H9 (cell line): ENCODE results near the gene KCNAB1. TPM values are rescaled to one million over a fixed set of nuclear protein-coding genes. Genes with fewer than 3 reads are reported as not detected.

Experiments used
- DNase-seq: peaks from one replicate; pipeline ENCODE4 v3.0.0-alpha.2; 2017
- H2AFZ ChIP-seq: one replicate; pipeline ENCODE4 v1.6.1; 2013; ENCODE audit warnings: mild to moderate bottlenecking, low read length, control low read depth, moderate library complexity
- H2AK5ac ChIP-seq: 2 replicates; pipeline ENCODE4 v1.6.1; 2013; ENCODE audit warnings: low read length, control low read depth, mixed read lengths; ENCODE audit not compliant: insufficient read length
- H2BK120ac ChIP-seq: one replicate; pipeline ENCODE4 v1.6.1; 2013; ENCODE audit warnings: low read depth, mild to moderate bottlenecking, low read length, control low read depth, inconsistent platforms; ENCODE audit not compliant: poor library complexity, severe bottlenecking
- H2BK12ac ChIP-seq: 2 replicates; pipeline ENCODE4 v1.6.1; 2013; ENCODE audit warnings: low read length, control low read depth, mixed read lengths, low read depth; ENCODE audit not compliant: insufficient read length
- H2BK15ac ChIP-seq: 2 replicates; pipeline ENCODE4 v1.6.1; 2013; ENCODE audit warnings: low read depth, low read length, control low read depth
- H2BK20ac ChIP-seq: one replicate; pipeline ENCODE4 v1.6.1; 2013; ENCODE audit warnings: low read depth, mild to moderate bottlenecking, low read length, control low read depth, inconsistent platforms; ENCODE audit not compliant: poor library complexity, severe bottlenecking
- H2BK5ac ChIP-seq: 2 replicates; pipeline ENCODE4 v1.6.1; 2013; ENCODE audit warnings: low read length, control low read depth, mixed read lengths; ENCODE audit not compliant: insufficient read length
- H3K14ac ChIP-seq: 2 replicates; pipeline ENCODE4 v1.6.1; 2013; ENCODE audit warnings: low read length, control low read depth; ENCODE audit not compliant: insufficient read depth
- H3K18ac ChIP-seq: 2 replicates; pipeline ENCODE4 v1.6.1; 2013; ENCODE audit warnings: low read depth, mild to moderate bottlenecking, mixed read lengths, low read length, control low read depth; ENCODE audit not compliant: insufficient read length
- H3K23ac ChIP-seq: 2 replicates; pipeline ENCODE4 v1.6.1; 2013; ENCODE audit warnings: low read length, control low read depth, mixed read lengths, low read depth; ENCODE audit not compliant: insufficient read length
- H3K23me2 ChIP-seq: 2 replicates; pipeline ENCODE4 v1.6.1; 2013; ENCODE audit warnings: low read depth, mild to moderate bottlenecking, mixed read lengths, low read length, control low read depth; ENCODE audit not compliant: insufficient read length, poor library complexity, severe bottlenecking
- H3K27ac ChIP-seq: 2 replicates; pipeline ENCODE4 v1.5.1; 2013; ENCODE audit warnings: low read length, control low read depth, mixed read lengths, low read depth; ENCODE audit not compliant: insufficient read length
- H3K27me3 ChIP-seq: 2 replicates; pipeline ENCODE4 v1.6.1; 2013; ENCODE audit warnings: low read length, control low read depth, inconsistent platforms; ENCODE audit not compliant: insufficient read depth
- H3K4ac ChIP-seq: 2 replicates; pipeline ENCODE4 v1.6.1; 2013; ENCODE audit warnings: low read depth, mild to moderate bottlenecking, control low read depth, inconsistent platforms, low read length, moderate library complexity
- H3K4me1 ChIP-seq: 2 replicates; pipeline ENCODE4 v1.6.1; 2013; ENCODE audit warnings: low read length, control low read depth, inconsistent platforms; ENCODE audit not compliant: insufficient read depth
- H3K4me2 ChIP-seq: 2 replicates; pipeline ENCODE4 v1.6.1; 2013; ENCODE audit warnings: low read length, control low read depth, mixed read lengths; ENCODE audit not compliant: insufficient read length, insufficient read depth
- H3K56ac ChIP-seq: 2 replicates; pipeline ENCODE4 v1.6.1; 2013; ENCODE audit warnings: low read depth, mild to moderate bottlenecking, mixed read lengths, low read length, control low read depth; ENCODE audit not compliant: insufficient read length
- H3K79me1 ChIP-seq: 2 replicates; pipeline ENCODE4 v1.6.1; 2013; ENCODE audit warnings: low read depth, mild to moderate bottlenecking, moderate library complexity, low read length, control low read depth, inconsistent platforms; ENCODE audit not compliant: insufficient read depth, poor library complexity, severe bottlenecking
- H3K79me2 ChIP-seq: 2 replicates; pipeline ENCODE4 v1.6.1; 2013; ENCODE audit warnings: low read length, control low read depth, inconsistent platforms; ENCODE audit not compliant: insufficient read depth
- H3K9ac ChIP-seq: 2 replicates; pipeline ENCODE4 v1.6.1; 2013; ENCODE audit warnings: low read length, control low read depth, mixed read lengths; ENCODE audit not compliant: insufficient read length; ENCODE audit errors: extremely low read depth
- H3K9me3 ChIP-seq: one replicate; pipeline ENCODE4 v1.6.1; 2013; ENCODE audit warnings: low read depth, low read length, inconsistent platforms; ENCODE audit not compliant: control insufficient read depth
- H3T11ph ChIP-seq: one replicate; pipeline ENCODE4 v1.6.1; 2013; ENCODE audit warnings: mild to moderate bottlenecking, low read length, control low read depth, inconsistent platforms
- H4K20me1 ChIP-seq: one replicate; pipeline ENCODE4 v1.6.1; 2013; ENCODE audit not compliant: control insufficient read depth, insufficient read length, insufficient read depth
- H4K5ac ChIP-seq: 2 replicates; pipeline ENCODE4 v1.6.1; 2013; ENCODE audit warnings: low read depth, mild to moderate bottlenecking, mixed read lengths, low read length, control low read depth; ENCODE audit not compliant: insufficient read length
- H4K8ac ChIP-seq: replicated peaks from 2 replicates; pipeline ENCODE4 v1.6.1; 2013; ENCODE audit warnings: low read length, control low read depth, mixed read lengths, low read depth; ENCODE audit not compliant: insufficient read length
- H4K91ac ChIP-seq: 2 replicates; pipeline ENCODE4 v1.6.1; 2013; ENCODE audit warnings: low read depth, mild to moderate bottlenecking, moderate library complexity, mixed read lengths, low read length, control low read depth; ENCODE audit not compliant: insufficient read length
- H3K27ac Mint-ChIP-seq, 3 experiments: 2 replicates in 2 of 3; 3 replicates in 1 of 3; pipeline ENCODE4 v1.8.0; 2020 to 2021; ENCODE audit warnings: mixed read lengths in 3 of 3, mild to moderate bottlenecking in 1 of 3, moderate library complexity in 1 of 3
- H3K27me3 Mint-ChIP-seq: 2 replicates; pipeline ENCODE4 v1.8.0; 2021; ENCODE audit warnings: low read depth, mild to moderate bottlenecking, moderate library complexity, mixed read lengths
- H3K36me3 Mint-ChIP-seq, 3 experiments: 2 replicates in 2 of 3; 3 replicates in 1 of 3; pipeline ENCODE4 v1.8.0; 2020 to 2021; ENCODE audit warnings: low read depth in 3 of 3, mixed read lengths in 3 of 3; ENCODE audit not compliant: insufficient read depth in 1 of 3
- H3K4me1 Mint-ChIP-seq, 2 experiments: 2 replicates each; pipeline ENCODE4 v1.8.0; 2020; ENCODE audit warnings: mixed read lengths in 2 of 2
- H3K4me3 Mint-ChIP-seq, 2 experiments: 2 replicates in 1 of 2; 3 replicates in 1 of 2; pipeline ENCODE4 v1.8.0; 2020 to 2021; ENCODE audit warnings: mild to moderate bottlenecking in 2 of 2, mixed read lengths in 2 of 2, moderate library complexity in 1 of 2
- H3K9me3 Mint-ChIP-seq, 2 experiments: 2 replicates in 1 of 2; 3 replicates in 1 of 2; pipeline ENCODE4 v1.8.0; 2020; ENCODE audit warnings: mild to moderate bottlenecking in 2 of 2, mixed read lengths in 2 of 2, moderate library complexity in 1 of 2
- CTCF ChIP-seq: fragments of 200-600 bp; sonication (generic); conservative IDR thresholded peaks from 3 replicates; pipeline ENCODE4 v1.8.0; 2021; ENCODE audit warnings: antibody characterized with exemption, mild to moderate bottlenecking
- total RNA-seq: library from RNA; stranded (reverse); gene quantifications from 2 replicates; pipeline ENCODE4 v1.2.1, GENCODE V29; 2021

Gene KCNAB1
- total RNA-seq, 1 experiment from 2014 or later: 3.7 TPM

GRCh38 chr3:156518726-156519125, 398.3 kb downstream of the KCNAB1 start:
- Histone ChIP-seq H3K23ac (no peak overlapping the region), H3K27me3 (no peaks in the 10 kb centered on the region), H3K4me1 (no peaks in the 10 kb centered on the region; the same call in none of the 2 replicates), H3K23me2 (no peaks in the 10 kb centered on the region), H3K9ac (no peak overlapping the region), H3K18ac (no peak overlapping the region), H4K5ac (no peak overlapping the region), H3K4ac (no peak overlapping the region), H3K79me2 (no peaks in the 10 kb centered on the region), H3K79me1 (no peaks in the 10 kb centered on the region), H4K8ac (no peak overlapping the region), H2AFZ (no peak overlapping the region), H2BK12ac (no peak overlapping the region), H2BK5ac (no peak overlapping the region), H3K4me2 (no peak overlapping the region), H4K20me1 (no peaks in the 10 kb centered on the region), H4K91ac (no peak overlapping the region), H2AK5ac (no peak overlapping the region), H3T11ph (no peak overlapping the region), H2BK15ac (no peak overlapping the region), H3K9me3 (no peaks in the 10 kb centered on the region), H3K27ac (no peak overlapping the region), H3K56ac (no peak overlapping the region), H3K14ac (no peak overlapping the region), H2BK120ac (no peak overlapping the region), H2BK20ac (no peak overlapping the region)
- Mint-ChIP-seq H3K4me3 (no peak overlapping the region), H3K9me3 (no peaks in the 10 kb centered on the region), H3K27ac (peak overlapping the region in 1 of 3 experiments; percentile 50; a peak in 2 of 7 replicates), H3K4me1 (peaks cover 16 to 20% of the 10 kb centered on the region in 2 experiments), H3K36me3 (no peaks in the 10 kb centered on the region), H3K27me3 (no peaks in the 10 kb centered on the region; the same call in 1 of the 2 replicates)
- DNase-seq: no peak
- no peak for TF ChIP-seq CTCF
